Naive thymus-derived CD4-positive, alpha-beta T cell (primary cell): ENCODE measurements around the gene TTC13. TPM values are rescaled to one million over a fixed set of nuclear protein-coding genes. Genes with fewer than 3 reads are reported as not detected.
"Not testable (repeated sequence)": the region's sequence is repeated elsewhere in the genome, so short reads cannot be mapped to it uniquely, and the experiment has no call there.

Experiments used
- ATAC-seq: fragments of 150-1000 bp; cut with Tn5 transposase; 2 replicates; pipeline ENCODE4 v1.10.0; 2021; ENCODE audit warnings: mild to moderate bottlenecking, moderate library complexity
- CTCF ChIA-PET: fragments of 350-600 bp; sonication (Branson Sonifier 250); formaldehyde crosslinking; loops from one replicate; lab custom pipeline; 2021; ENCODE audit warnings: antibody characterized with exemption; lab: Charles Lee
- POLR2A ChIA-PET: fragments of 350-600 bp; sonication (Branson Sonifier 250); formaldehyde crosslinking; loops from one replicate; lab custom pipeline; 2021; ENCODE audit warnings: antibody characterized with exemption, inconsistent platforms; lab: Charles Lee
- DNase-seq, 9 donors: peaks; one replicate each; pipeline versions ENCODE4 v3.0.0 to v3.0.0-alpha.2; 2020 to 2022; ENCODE audit warnings: mixed read lengths in 1 of 9
- H3K27ac ChIP-seq: one replicate; pipeline ENCODE4 v1.7.0; 2013; ENCODE audit warnings: mild to moderate bottlenecking, low read depth, low read length, moderate library complexity
- H3K27me3 ChIP-seq, 2 donors: one replicate each; pipeline ENCODE4 v1.7.0; 2013; ENCODE audit warnings: low read length in 2 of 2, mild to moderate bottlenecking in 2 of 2, moderate library complexity in 2 of 2; ENCODE audit not compliant: control insufficient read depth in 2 of 2, insufficient read depth in 2 of 2
- H3K36me3 ChIP-seq, 3 experiments: 1 replicate in 2 of 3; 2 replicates in 1 of 3; pipeline ENCODE4 v1.7.0; 2013; ENCODE audit warnings: low read length in 3 of 3, mild to moderate bottlenecking in 3 of 3, moderate library complexity in 1 of 3; ENCODE audit not compliant: insufficient read depth in 3 of 3, control insufficient read depth in 2 of 3
- H3K4me1 ChIP-seq, 2 donors: one replicate each; pipeline ENCODE4 v1.7.0; 2013; ENCODE audit warnings: low read length in 2 of 2, mild to moderate bottlenecking in 2 of 2, moderate library complexity in 1 of 2; ENCODE audit not compliant: control insufficient read depth in 2 of 2, insufficient read depth in 2 of 2
- H3K4me3 ChIP-seq: 2 replicates; pipeline ENCODE4 v1.7.0; 2013; ENCODE audit warnings: mild to moderate bottlenecking, low read length
- H3K9me3 ChIP-seq, 3 experiments: 1 replicate in 2 of 3; 2 replicates in 1 of 3; pipeline ENCODE4 v1.7.0; 2013; ENCODE audit warnings: low read length in 3 of 3; ENCODE audit not compliant: control insufficient read depth in 2 of 3
- H3K27ac Mint-ChIP-seq, 9 donors: one replicate each; pipeline ENCODE4 v1.8.0; 2020 to 2022; ENCODE audit warnings: mixed read lengths in 9 of 9, mild to moderate bottlenecking in 8 of 9, moderate library complexity in 5 of 9, inconsistent platforms in 2 of 9
- H3K27me3 Mint-ChIP-seq, 5 donors: one replicate each; pipeline ENCODE4 v1.8.0; 2021 to 2022; ENCODE audit warnings: mixed read lengths in 5 of 5, mild to moderate bottlenecking in 1 of 5
- H3K36me3 Mint-ChIP-seq, 5 donors: one replicate each; pipeline ENCODE4 v1.8.0; 2020 to 2022; ENCODE audit warnings: mixed read lengths in 5 of 5, mild to moderate bottlenecking in 3 of 5, inconsistent platforms in 1 of 5
- H3K4me1 Mint-ChIP-seq, 7 donors: one replicate each; pipeline ENCODE4 v1.8.0; 2020 to 2022; ENCODE audit warnings: mixed read lengths in 7 of 7, mild to moderate bottlenecking in 3 of 7, inconsistent platforms in 1 of 7
- H3K4me3 Mint-ChIP-seq, 10 donors: one replicate each; pipeline ENCODE4 v1.8.0; 2020 to 2022; ENCODE audit warnings: mild to moderate bottlenecking in 10 of 10, mixed read lengths in 10 of 10, moderate library complexity in 6 of 10, inconsistent platforms in 2 of 10
- H3K9me3 Mint-ChIP-seq, 11 donors: one replicate each; pipeline ENCODE4 v1.8.0; 2020 to 2022; ENCODE audit warnings: mixed read lengths in 11 of 11, mild to moderate bottlenecking in 4 of 11, inconsistent platforms in 1 of 11, moderate library complexity in 1 of 11
- intact Hi-C, 2 donors: fragments of 100-400 bp; cut with micrococcal nuclease; formaldehyde crosslinking; loops; one replicate each; pipeline ENCODE4 v1.15.1; 2023
- polyA plus RNA-seq, 2 donors: library from polyadenylated mRNA; unstranded; fragments of 300-500 nt; fragmentation: Illumina TruSeq; gene quantifications; one replicate each; pipeline ENCODE4 v1.2.3, GENCODE V29; 2021
- total RNA-seq, 6 experiments: library from RNA in 5 of 6; stranded (reverse) in 5 of 6; gene quantifications; 1 replicate in 5 of 6; 2 replicates in 1 of 6; pipeline ENCODE4 v1.2.3 and lab custom pipeline; 2021 to 2026

TTC13 gene
- total RNA-seq: 10 to 100 TPM; 31.8 to 54.6 (median 45.1) TPM
- polyA plus RNA-seq: 10 to 100 TPM in 1 of 2 donors, 1 to 10 TPM in 1; 9.9 to 10.8 TPM
- 52.8 reads per million, percentile 72 among the genes with 10 or more reads in this experiment for total RNA-seq (lab: John Stamatoyannopoulos, UW)

- Histone ChIP-seq H3K27ac (peak within 1 kb of the TSS; percentile 82), H3K27me3 (no peaks in the 10 kb centered on the region), H3K4me1 (peaks cover 34 to 39% of the 10 kb centered on the region in 2 donors), H3K36me3 (peaks cover 0 to 16% (median 0%) of the 10 kb centered on the region in 3 experiments), H3K9me3 (no peaks in the 10 kb centered on the region), H3K4me3 (peak within 1 kb of the TSS; percentile 71)
- ChIA-PET POLR2A (interaction anchor here (0.6 to 2.7 kb wide), 9 partner anchors 9 to 1637 kb away, joined by 3 to 12 read pairs (median 3); partner anchors contain the start of genes FAM89A and TSNAX), CTCF (interaction anchor here (0.6 to 1.6 kb wide), 11 partner anchors 9 to 333 kb away, joined by 3 to 10 read pairs (median 3); no protein-coding TSS in a partner anchor)
- Mint-ChIP-seq H3K27me3 (no peaks in the 10 kb centered on the region), H3K4me3 (peak within 1 kb of the TSS in 9 of 10 donors; percentile 83 to 100 (median 98)), H3K36me3 (peaks cover 0 to 21% (median 4%) of the 10 kb centered on the region in 5 donors), H3K9me3 (no peaks in the 10 kb centered on the region), H3K27ac (peak within 1 kb of the TSS; percentile 92 to 99 (median 96)), H3K4me1 (peaks cover 34 to 52% (median 43%) of the 10 kb centered on the region in 7 donors)
- DNase-seq (peak; percentile 83 to 98 (median 93)), ATAC-seq (peak; percentile 97)
- intact Hi-C loops: loop anchor here (1.0 to 10.0 kb wide), 24 partner anchors 7 to 1634 kb away; partner anchors contain the start of genes C1orf198 (in 2 of the 2), CCSAP (in 2 of the 2), COG2 (in 2 of the 2) and GNPAT (in 2 of the 2)
These were observed at the start of gene TTC13, which contains the start of gene ARV1 for GRCh38 chr1:230978491-230979388. Gene TTC13, minus strand, starts transcription at chr1:230978861. Its CDS starts 31 bp downstream, at chr1:230978830. Gene ARV1, plus strand, starts transcription at chr1:230979094. Its CDS starts 12 bp downstream, at chr1:230979106.

DNA sequence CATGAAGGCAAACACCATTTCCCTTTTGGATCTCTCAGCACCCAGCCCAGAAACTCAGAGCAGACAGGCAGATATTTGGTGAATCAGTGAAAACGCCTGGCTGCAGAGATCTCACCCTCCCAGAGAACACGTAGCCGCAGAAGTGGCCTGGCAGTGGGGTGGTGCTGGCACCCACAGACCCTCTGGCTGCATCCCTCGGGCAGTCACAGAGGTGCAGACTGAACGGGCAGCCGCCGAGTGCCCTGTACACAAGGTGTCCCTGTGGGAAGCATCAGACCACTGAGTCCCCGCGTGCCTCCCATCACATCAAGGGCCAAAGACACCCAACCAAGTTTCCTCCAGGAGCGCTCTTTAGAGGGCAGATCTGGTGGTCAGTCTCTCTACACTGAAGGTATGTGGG lies 49.3 kb upstream of the TTC13 start:
- H3K27ac ChIP-seq: no peak overlapping the region
- Mint-ChIP-seq H3K27me3 (no peaks in the 10 kb centered on the region), H3K4me1 (peaks cover 3 to 32% (median 17%) of the 10 kb centered on the region in 7 donors), H3K4me3 (peak overlapping the region in 3 of 10 donors; percentile 42 to 75 (median 56)), H3K36me3 (peaks cover 0 to 22% (median 0%) of the 10 kb centered on the region in 5 donors), H3K27ac (peak overlapping the region in 1 of 9 donors; percentile 57), H3K9me3 (peaks cover 0 to 3% (median 0%) of the 10 kb centered on the region in 11 donors)
- no peaks in the 10 kb centered on the region for H3K4me1 ChIP-seq
- POLR2A ChIA-PET: no interaction called here
- ATAC-seq (no peak), DNase-seq (no peak)
- no peak overlapping the region for H3K4me3 ChIP-seq
- H3K27me3 ChIP-seq: no peaks in the 10 kb centered on the region
- no peaks in the 10 kb centered on the region for H3K9me3 ChIP-seq
- CTCF ChIA-PET: interaction anchor here (0.7 kb wide), 1 partner anchor 10 kb away, joined by 3 read pairs; no protein-coding TSS in a partner anchor
- no peaks in the 10 kb centered on the region for H3K36me3 ChIP-seq
- intact Hi-C loops: no loop called here

DNA sequence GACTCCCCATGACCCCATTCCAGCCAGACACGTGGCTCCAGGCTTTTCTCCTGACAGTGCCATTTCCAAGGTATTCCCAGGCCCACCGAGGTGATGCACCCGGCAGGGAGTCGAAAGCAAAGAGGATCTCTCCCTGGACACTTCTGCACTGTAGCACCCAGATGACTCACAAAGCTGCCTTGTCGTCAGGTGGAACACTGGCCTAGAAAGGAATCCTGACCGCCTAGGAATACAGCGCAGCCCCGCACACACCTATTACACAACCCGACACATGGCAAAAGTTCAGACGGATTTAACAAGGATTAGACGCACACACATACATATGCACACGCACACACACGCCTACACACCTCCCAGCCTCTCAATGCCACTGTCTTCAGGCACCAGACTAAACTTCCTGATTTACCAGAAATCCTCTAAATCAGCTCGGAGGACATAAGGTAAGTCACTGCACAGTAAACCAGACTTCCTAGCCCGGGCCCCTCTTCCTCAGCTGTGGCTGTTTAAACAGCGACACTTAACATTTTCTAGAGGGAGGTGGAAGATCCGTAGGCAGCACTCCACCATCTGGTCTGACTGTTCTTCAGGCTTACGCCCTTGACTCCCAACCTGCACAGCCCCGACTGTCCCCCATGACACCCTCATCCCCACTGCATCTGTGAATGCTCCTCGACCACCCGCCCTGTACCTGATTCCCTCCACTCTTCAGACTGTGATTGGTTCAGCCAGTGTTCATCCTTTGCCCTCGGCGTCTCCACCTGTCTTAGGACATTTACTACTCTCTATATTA lies 48.7 kb upstream of the TTC13 start:
- H3K27ac Mint-ChIP-seq: peak overlapping the region in 1 of 9 donors; percentile 57
- no peaks in the 10 kb centered on the region for H3K9me3 ChIP-seq

DNA sequence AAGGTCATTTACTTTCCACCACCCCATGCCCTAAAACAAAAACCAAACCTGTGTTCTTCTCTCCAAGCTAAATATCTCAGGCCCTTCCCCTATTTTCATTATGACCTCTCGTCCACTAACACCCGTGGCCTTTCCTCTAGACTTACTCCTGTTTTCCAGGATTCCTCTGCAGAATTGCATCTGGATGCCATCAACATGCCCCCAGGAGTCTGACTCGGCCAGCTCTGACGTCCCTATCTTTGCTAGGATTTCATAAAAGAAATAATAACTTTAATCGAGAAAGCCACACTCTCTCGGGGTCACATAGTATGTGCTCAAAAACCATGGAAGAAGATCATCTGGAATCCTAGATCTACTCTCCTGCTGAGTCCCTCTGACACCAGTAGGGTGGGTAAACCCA lies 47.9 kb upstream of the TTC13 start:
- DNase-seq (no peak), ATAC-seq (no peak)
- H3K36me3 ChIP-seq: no peaks in the 10 kb centered on the region
- H3K27ac Mint-ChIP-seq: peak overlapping the region in 1 of 9 donors; percentile 46
- H3K36me3 Mint-ChIP-seq: peaks cover 0 to 27% (median 0%) of the 10 kb centered on the region in 5 donors
- CTCF ChIA-PET: no interaction called here
- intact Hi-C loops: no loop called here
- H3K27me3 ChIP-seq: no peaks in the 10 kb centered on the region
- H3K4me1 ChIP-seq: no peaks in the 10 kb centered on the region
- no peaks in the 10 kb centered on the region for H3K9me3 ChIP-seq
- H3K9me3 Mint-ChIP-seq: peaks cover 0 to 3% (median 0%) of the 10 kb centered on the region in 11 donors
- POLR2A ChIA-PET: no interaction called here
- H3K4me1 Mint-ChIP-seq: peaks cover 3 to 27% (median 13%) of the 10 kb centered on the region in 7 donors
- H3K27me3 Mint-ChIP-seq: no peaks in the 10 kb centered on the region
- H3K27ac ChIP-seq: no peak overlapping the region
- no peak overlapping the region for H3K4me3 Mint-ChIP-seq
- no peak overlapping the region for H3K4me3 ChIP-seq

More for the DNA sequence above, 48.7 kb upstream of the TTC13 start:
- Mint-ChIP-seq H3K36me3 (peaks cover 0 to 22% (median 0%) of the 10 kb centered on the region in 5 donors), H3K4me3 (peak overlapping the region in 1 of 10 donors; percentile 42), H3K27me3 (no peaks in the 10 kb centered on the region), H3K4me1 (peaks cover 3 to 26% (median 13%) of the 10 kb centered on the region in 7 donors), H3K9me3 (peaks cover 0 to 3% (median 0%) of the 10 kb centered on the region in 11 donors)
- ATAC-seq: no peak
- Histone ChIP-seq H3K27me3 (no peaks in the 10 kb centered on the region), H3K4me3 (no peak overlapping the region), H3K36me3 (no peaks in the 10 kb centered on the region), H3K4me1 (no peaks in the 10 kb centered on the region), H3K27ac (no peak overlapping the region)
- ChIA-PET CTCF (interaction anchor here (0.7 kb wide), 1 partner anchor 11 kb away, joined by 3 read pairs; no protein-coding TSS in a partner anchor), POLR2A (no interaction called here)
- intact Hi-C loops: no loop called here
- DNase-seq: no peak

DNA sequence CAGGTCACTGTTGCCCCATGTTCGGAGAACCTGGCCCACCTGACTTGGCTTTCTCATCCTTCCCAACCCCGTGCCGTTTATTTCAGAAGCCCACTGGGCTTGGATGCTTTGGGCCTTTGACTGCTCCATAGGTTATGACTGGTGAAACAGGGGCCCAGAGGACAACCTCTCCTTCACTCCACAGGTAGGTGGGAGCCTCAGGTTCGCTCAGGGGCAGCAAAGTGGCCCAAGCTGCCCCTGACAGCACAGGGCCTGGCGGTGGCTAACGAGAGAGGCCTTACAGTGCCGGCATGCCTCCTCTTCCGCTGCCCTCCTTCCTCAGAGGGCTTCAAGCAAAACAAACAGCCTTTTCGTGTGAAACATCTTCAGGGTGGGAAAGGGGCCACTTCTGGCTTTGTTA lies 44.5 kb upstream of the TTC13 start:
- no peak overlapping the region for H3K4me3 Mint-ChIP-seq
- no peak overlapping the region for H3K27ac Mint-ChIP-seq
- intact Hi-C loops: no loop called here
- ChIA-PET CTCF (no interaction called here), POLR2A (no interaction called here)
- H3K9me3 Mint-ChIP-seq: no peaks in the 10 kb centered on the region
- Histone ChIP-seq H3K36me3 (peaks cover 0 to 10% (median 0%) of the 10 kb centered on the region in 3 experiments), H3K9me3 (no peaks in the 10 kb centered on the region), H3K4me1 (no peaks in the 10 kb centered on the region), H3K4me3 (no peak overlapping the region), H3K27me3 (no peaks in the 10 kb centered on the region), H3K27ac (no peak overlapping the region)
- ATAC-seq: no peak
- DNase-seq: no peak
- H3K27me3 Mint-ChIP-seq: no peaks in the 10 kb centered on the region
- peaks cover 0 to 35% (median 10%) of the 10 kb centered on the region in 5 donors for H3K36me3 Mint-ChIP-seq
- H3K4me1 Mint-ChIP-seq: peaks cover 10 to 26% (median 17%) of the 10 kb centered on the region in 7 donors

DNA sequence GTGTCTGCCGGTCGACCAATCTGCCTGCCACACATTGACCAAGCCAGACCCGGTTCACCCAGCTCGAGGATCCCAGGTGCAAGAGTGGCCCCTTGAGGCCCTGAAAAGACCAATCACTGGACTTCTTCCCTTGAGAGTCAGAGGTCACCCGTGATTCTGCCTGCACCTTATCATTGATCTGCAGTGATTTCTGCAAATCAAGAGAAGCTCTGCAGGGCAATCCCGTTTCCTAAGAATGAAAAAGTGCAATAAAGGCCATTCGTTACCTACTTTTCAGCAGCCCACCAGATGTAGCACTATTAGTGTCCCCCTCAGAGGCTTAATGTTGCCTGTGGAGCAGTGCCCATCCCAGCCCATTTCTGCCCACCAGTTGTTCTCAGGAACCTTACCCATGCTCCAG lies 43.9 kb upstream of the TTC13 start:
- CTCF ChIA-PET, H3K9me3 ChIP-seq, ATAC-seq, DNase-seq, H3K27me3 ChIP-seq, H3K27ac Mint-ChIP-seq, H3K27me3 Mint-ChIP-seq, H3K4me3 Mint-ChIP-seq, H3K4me1 ChIP-seq, H3K4me3 ChIP-seq, H3K9me3 Mint-ChIP-seq, H3K27ac ChIP-seq, intact Hi-C loops: not testable (repeated sequence)
- POLR2A ChIA-PET: interaction anchor here (0.9 kb wide), 1 partner anchor 45 kb away, joined by 4 read pairs; no protein-coding TSS in a partner anchor
- H3K36me3 Mint-ChIP-seq: peaks cover 0 to 35% (median 12%) of the 10 kb centered on the region in 5 donors
- peaks cover 9 to 23% (median 15%) of the 10 kb centered on the region in 7 donors for H3K4me1 Mint-ChIP-seq
- peaks cover 0 to 10% (median 0%) of the 10 kb centered on the region in 3 experiments for H3K36me3 ChIP-seq
